Neuronal stem cell (in vitro differentiated cells): ENCODE data around the gene GLRA3.

Experiments used
- DNase-seq: peaks from one replicate; pipeline ENCODE4 v3.0.0-alpha.2; 2013; ENCODE audit warnings: low spot score
- H2AFZ ChIP-seq: one replicate; pipeline ENCODE4 v1.6.1; 2013; ENCODE audit warnings: mild to moderate bottlenecking, low read length, inconsistent platforms
- H2AK5ac ChIP-seq: 2 replicates; pipeline ENCODE4 v1.6.1; 2013; ENCODE audit warnings: low read depth, mild to moderate bottlenecking, inconsistent platforms, low read length, moderate library complexity, mixed read lengths
- H2BK120ac ChIP-seq: 2 replicates; pipeline ENCODE4 v1.6.1; 2013; ENCODE audit warnings: low read depth, mild to moderate bottlenecking, inconsistent platforms, low read length, moderate library complexity, mixed read lengths
- H2BK12ac ChIP-seq: one replicate; pipeline ENCODE4 v1.6.1; 2013; ENCODE audit warnings: low read length, inconsistent platforms
- H2BK15ac ChIP-seq: 2 replicates; pipeline ENCODE4 v1.6.1; 2013; ENCODE audit warnings: mild to moderate bottlenecking, low read length, inconsistent platforms, mixed read lengths
- H2BK5ac ChIP-seq: one replicate; pipeline ENCODE4 v1.6.1; 2013; ENCODE audit warnings: inconsistent platforms, mild to moderate bottlenecking, low read length, moderate library complexity
- H3K14ac ChIP-seq: one replicate; pipeline ENCODE4 v1.6.1; 2013; ENCODE audit warnings: low read length, inconsistent platforms
- H3K18ac ChIP-seq: 2 replicates; pipeline ENCODE4 v1.6.1; 2013; ENCODE audit warnings: low read length, inconsistent platforms
- H3K23ac ChIP-seq: 2 replicates; pipeline ENCODE4 v1.6.1; 2013; ENCODE audit warnings: low read depth, mild to moderate bottlenecking, mixed read lengths, low read length, inconsistent platforms; ENCODE audit not compliant: poor library complexity
- H3K27ac ChIP-seq: replicated peaks from 3 replicates; pipeline ENCODE4 v1.5.1; 2013; ENCODE audit warnings: low read length, inconsistent platforms
- H3K27me3 ChIP-seq, 3 experiments: 2 replicates each; pipeline ENCODE4 v1.6.1; 2013; ENCODE audit warnings: low read length in 3 of 3, mild to moderate bottlenecking in 2 of 3, inconsistent platforms in 1 of 3, low read depth in 1 of 3, mixed read lengths in 1 of 3, moderate library complexity in 1 of 3; ENCODE audit not compliant: control insufficient read depth in 3 of 3, insufficient read depth in 3 of 3
- H3K36me3 ChIP-seq, 2 donors: replicated peaks in 1 of 2; 2 replicates each; pipeline ENCODE4 v1.6.1; 2013; ENCODE audit warnings: low read length in 2 of 2; ENCODE audit not compliant: control insufficient read depth in 2 of 2, insufficient read depth in 2 of 2
- H3K4ac ChIP-seq: 2 replicates; pipeline ENCODE4 v1.6.1; 2013; ENCODE audit warnings: inconsistent platforms, mild to moderate bottlenecking, low read length, moderate library complexity
- H3K4me1 ChIP-seq, 2 donors: 1 replicate in 1 of 2; 2 replicates in 1 of 2; pipeline ENCODE4 v1.6.1; 2013; ENCODE audit warnings: low read length in 2 of 2, low read depth in 1 of 2; ENCODE audit not compliant: control insufficient read depth in 2 of 2, insufficient read depth in 1 of 2
- H3K4me2 ChIP-seq: one replicate; pipeline ENCODE4 v1.6.1; 2013; ENCODE audit warnings: mild to moderate bottlenecking, low read length, inconsistent platforms; ENCODE audit not compliant: insufficient read depth, poor library complexity, severe bottlenecking
- H3K4me3 ChIP-seq, 2 donors: 2 replicates each; pipeline ENCODE4 v1.5.1; 2013; ENCODE audit warnings: low read length in 2 of 2, mild to moderate bottlenecking in 2 of 2, inconsistent platforms in 1 of 2, moderate library complexity in 1 of 2
- H3K79me1 ChIP-seq: one replicate; pipeline ENCODE4 v1.6.1; 2013; ENCODE audit warnings: low read depth, mild to moderate bottlenecking, inconsistent platforms, low read length, moderate library complexity
- H3K9ac ChIP-seq: one replicate; pipeline ENCODE4 v1.6.1; 2013; ENCODE audit warnings: mild to moderate bottlenecking, low read depth, low read length, inconsistent platforms; ENCODE audit not compliant: poor library complexity
- H3K9me3 ChIP-seq, 2 donors: replicated peaks in 1 of 2; 2 replicates each; pipeline versions ENCODE3 to v1.6.1; 2013; ENCODE audit warnings: low read length in 2 of 2, mild to moderate bottlenecking in 2 of 2, inconsistent platforms in 1 of 2, low read depth in 1 of 2, mixed read lengths in 1 of 2, moderate library complexity in 1 of 2; ENCODE audit not compliant: control insufficient read depth in 2 of 2, insufficient read depth in 1 of 2
- H4K8ac ChIP-seq: one replicate; pipeline ENCODE4 v1.6.1; 2013; ENCODE audit warnings: low read depth, mild to moderate bottlenecking, inconsistent platforms, low read length, moderate library complexity
- H4K91ac ChIP-seq: one replicate; pipeline ENCODE4 v1.6.1; 2013; ENCODE audit warnings: low read length, low read depth, mild to moderate bottlenecking, inconsistent platforms; ENCODE audit not compliant: poor library complexity
- WGBS, 2 donors: extraction: QIAGEN DNeasy Blood & Tissue Kit; methylation state at CpG; one replicate each; pipeline ENCODE4 v1.1.7; 2013; ENCODE audit warnings: missing lambda C conversion rate in 2 of 2, mixed read lengths in 1 of 2; ENCODE audit not compliant: insufficient read length in 2 of 2, insufficient replicate concordance in 1 of 2; ENCODE audit errors: extremely low coverage in 2 of 2; 5-methylcytosine and 5-hydroxymethylcytosine counted together

Gene GLRA3

DNA sequence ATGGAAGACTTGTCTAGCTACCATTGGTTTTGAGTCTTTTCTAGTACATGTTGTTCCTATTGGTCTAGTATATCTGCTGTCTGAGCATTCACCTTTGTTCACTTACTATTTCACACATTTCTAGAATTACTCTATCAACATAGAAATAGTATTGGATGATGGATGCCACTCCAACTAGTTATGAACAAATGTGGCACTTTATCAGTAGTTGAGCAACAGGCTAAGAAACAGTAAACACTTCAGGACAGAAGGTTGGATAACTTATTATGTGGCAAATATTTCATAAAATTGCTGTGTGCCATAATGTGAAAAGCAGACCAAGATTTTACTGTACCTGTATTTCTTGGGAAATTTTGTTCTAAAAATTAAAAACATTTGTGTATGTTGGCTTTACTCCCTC lies 42.4 kb upstream of the GLRA3 start:
- H3K23ac ChIP-seq = no peak overlapping the region
- no peak overlapping the region for H3K4me3 ChIP-seq
- H3K9ac ChIP-seq = no peak overlapping the region
- H3K4me2 ChIP-seq = no peak overlapping the region
- H3K36me3 ChIP-seq = no peaks in the 10 kb centered on the region
- H2BK12ac ChIP-seq = no peak overlapping the region
- H4K8ac ChIP-seq = no peak overlapping the region
- no peak overlapping the region for H3K4ac ChIP-seq
- no peak overlapping the region for H3K27ac ChIP-seq
- H2BK15ac ChIP-seq = no peak overlapping the region
- no peak overlapping the region for H2BK120ac ChIP-seq
- H2AFZ ChIP-seq = no peak overlapping the region
- H3K9me3 ChIP-seq = no peaks in the 10 kb centered on the region
- no peak overlapping the region for H3K18ac ChIP-seq
- no peak overlapping the region for H2AK5ac ChIP-seq
- no peak overlapping the region for H3K14ac ChIP-seq
- no peaks in the 10 kb centered on the region for H3K27me3 ChIP-seq
- no peak overlapping the region for H2BK5ac ChIP-seq
- H3K4me1 ChIP-seq = no peaks in the 10 kb centered on the region
- H3K79me1 ChIP-seq = no peaks in the 10 kb centered on the region
- no peak for DNase-seq
- no peak overlapping the region for H4K91ac ChIP-seq

DNA sequence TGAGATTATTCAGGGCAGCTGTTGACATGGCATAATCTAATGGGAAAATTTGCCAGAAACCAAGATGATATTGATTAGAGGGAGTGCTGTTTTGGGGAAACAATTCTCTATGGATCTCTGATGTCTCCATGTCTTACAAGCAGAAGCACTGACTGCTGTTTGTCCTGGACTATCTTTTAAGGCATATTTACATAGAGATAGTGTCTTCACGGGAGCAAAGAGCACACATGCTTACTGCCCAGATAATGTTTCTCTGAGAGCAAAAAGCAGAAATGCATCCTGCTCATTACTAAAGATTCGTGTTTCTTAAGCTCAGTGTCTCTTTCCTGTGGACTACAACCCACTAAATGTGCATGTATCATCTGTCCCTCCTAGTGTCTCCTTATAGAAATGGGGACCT lies 41.3 kb upstream of the GLRA3 start:
- Histone ChIP-seq H2BK15ac (no peak overlapping the region), H4K8ac (no peak overlapping the region), H3K4me1 (no peaks in the 10 kb centered on the region), H3K14ac (no peak overlapping the region), H2AK5ac (no peak overlapping the region), H3K36me3 (no peaks in the 10 kb centered on the region), H2BK12ac (no peak overlapping the region), H3K27ac (no peak overlapping the region), H3K4me2 (no peak overlapping the region), H3K23ac (no peak overlapping the region), H3K79me1 (no peaks in the 10 kb centered on the region), H3K4ac (no peak overlapping the region), H2AFZ (no peak overlapping the region), H2BK120ac (no peak overlapping the region), H3K9me3 (no peaks in the 10 kb centered on the region), H3K4me3 (no peak overlapping the region), H2BK5ac (no peak overlapping the region), H4K91ac (no peak overlapping the region), H3K9ac (no peak overlapping the region), H3K27me3 (no peaks in the 10 kb centered on the region), H3K18ac (no peak overlapping the region)
- no CpG with 5 or more reads among the region's 2 CpGs for WGBS, 2 donors
- DNase-seq = no peak

DNA sequence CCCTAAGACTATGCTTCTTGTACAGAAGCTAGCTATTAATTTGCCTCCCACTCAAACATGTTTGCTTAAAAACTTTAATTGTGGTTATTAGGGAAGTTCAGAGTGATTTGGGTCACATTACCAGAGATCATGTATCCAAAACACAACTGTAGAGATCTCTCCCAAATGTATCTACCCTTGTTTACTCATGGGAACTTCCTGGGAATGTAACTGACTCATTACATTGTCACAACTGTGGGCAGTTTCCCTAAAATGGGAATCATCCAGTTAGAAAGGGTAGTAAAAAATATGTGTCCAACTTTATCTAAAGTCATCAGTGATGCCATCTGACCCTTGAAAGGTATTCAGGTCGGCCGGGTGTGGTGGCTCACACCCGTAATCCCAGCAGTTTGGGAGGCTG lies 40.3 kb upstream of the GLRA3 start:
- no peak overlapping the region for H2AK5ac ChIP-seq
- no peak overlapping the region for H3K14ac ChIP-seq
- no peak overlapping the region for H3K18ac ChIP-seq
- no peak overlapping the region for H2BK120ac ChIP-seq
- no peak overlapping the region for H3K4ac ChIP-seq
- H3K79me1 ChIP-seq = no peaks in the 10 kb centered on the region
- no peak overlapping the region for H2BK5ac ChIP-seq
- no peak overlapping the region for H3K27ac ChIP-seq
- WGBS, 2 donors = no CpG with 5 or more reads among the region's 3 CpGs
- H3K4me1 ChIP-seq = no peaks in the 10 kb centered on the region
- no peak overlapping the region for H2BK12ac ChIP-seq
- H3K9ac ChIP-seq = no peak overlapping the region
- H3K27me3 ChIP-seq = no peaks in the 10 kb centered on the region
- no peaks in the 10 kb centered on the region for H3K36me3 ChIP-seq
- no peak overlapping the region for H4K91ac ChIP-seq
- no peak overlapping the region for H4K8ac ChIP-seq
- no peak overlapping the region for H2AFZ ChIP-seq
- no peak overlapping the region for H3K4me3 ChIP-seq
- no peak overlapping the region for H3K4me2 ChIP-seq
- DNase-seq = no peak
- no peak overlapping the region for H3K23ac ChIP-seq
- no peaks in the 10 kb centered on the region for H3K9me3 ChIP-seq
- H2BK15ac ChIP-seq = no peak overlapping the region

DNA sequence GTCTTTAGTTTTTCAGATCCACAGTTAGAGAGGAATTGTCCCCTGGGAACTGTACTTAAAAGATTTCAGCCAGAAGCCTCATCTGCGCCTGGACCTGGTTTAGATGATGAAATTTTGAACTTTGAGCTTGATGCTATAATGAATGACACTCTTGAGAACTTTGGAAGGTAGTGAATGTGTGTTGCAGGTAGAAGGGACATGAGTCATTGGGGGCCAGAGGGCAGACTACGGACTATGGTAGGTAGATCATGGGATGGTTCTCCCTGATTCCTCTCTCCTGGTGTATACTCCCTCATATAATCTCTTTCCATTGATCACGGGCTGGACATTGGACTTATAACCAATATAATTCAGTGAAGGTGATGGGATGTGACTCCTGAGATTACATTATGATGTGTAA lies 38.9 kb upstream of the GLRA3 start:
- H2AK5ac ChIP-seq = no peak overlapping the region
- no peak overlapping the region for H3K23ac ChIP-seq
- H3K27ac ChIP-seq = no peak overlapping the region
- no peaks in the 10 kb centered on the region for H3K4me1 ChIP-seq
- no peak overlapping the region for H4K8ac ChIP-seq
- no peak overlapping the region for H2BK5ac ChIP-seq
- no peak overlapping the region for H2AFZ ChIP-seq
- H2BK12ac ChIP-seq = no peak overlapping the region
- H3K27me3 ChIP-seq = no peaks in the 10 kb centered on the region
- no peaks in the 10 kb centered on the region for H3K79me1 ChIP-seq
- no peak for DNase-seq
- no peaks in the 10 kb centered on the region for H3K36me3 ChIP-seq
- H3K4me2 ChIP-seq = no peak overlapping the region
- no peak overlapping the region for H2BK15ac ChIP-seq
- no peak overlapping the region for H2BK120ac ChIP-seq
- H3K4ac ChIP-seq = no peak overlapping the region
- H4K91ac ChIP-seq = no peak overlapping the region
- H3K4me3 ChIP-seq = no peak overlapping the region
- H3K14ac ChIP-seq = no peak overlapping the region
- no CpG with 5 or more reads among the region's 3 CpGs for WGBS, 2 donors
- no peak overlapping the region for H3K18ac ChIP-seq
- no peak overlapping the region for H3K9ac ChIP-seq
- no peaks in the 10 kb centered on the region for H3K9me3 ChIP-seq
